SK-N-SH (cell line): ENCODE results near the gene NSD1. TPM values are rescaled to one million over a fixed set of nuclear protein-coding genes. Genes with fewer than 3 reads are reported as not detected.

Source experiments
- CTCF ChIA-PET: fragments of 300-600, 350-600 bp; formaldehyde crosslinking; extraction: SDS; loops from one replicate; lab custom pipeline; 2021; lab: Yijun Ruan, JAX
- POLR2A ChIA-PET: fragments of 350-600 bp; sonication (Branson Sonifier 250); formaldehyde crosslinking; extraction: SDS; loops from one replicate; lab custom pipeline; 2020; ENCODE audit warnings: antibody characterized with exemption, inconsistent platforms; lab: Yijun Ruan, JAX
- DNase-seq: peaks from one replicate; pipeline ENCODE4 v3.0.0; 2012
- H2AFZ ChIP-seq: fragments of 200-600 bp; sonication (generic); 2 replicates; pipeline ENCODE4 v1.8.1; 2016; ENCODE audit warnings: antibody characterized with exemption, mild to moderate bottlenecking, low read depth
- H3F3A ChIP-seq: fragments of 200-600 bp; sonication (generic); replicated peaks from 2 replicates; pipeline ENCODE3; 2016; ENCODE audit warnings: antibody characterized with exemption, mild to moderate bottlenecking; ENCODE audit not compliant: insufficient read depth
- H3K27ac ChIP-seq, 2 experiments: fragments of 200-500 bp in 1 of 2; fragments of 200-600 bp in 1 of 2; sonication (Bioruptor generic) in 1 of 2; sonication (generic), shearing (Covaris generic) in 1 of 2; 2 replicates each; pipeline versions ENCODE4 v1.5.1 to v1.6.1; 2014 to 2016; ENCODE audit warnings: low read depth in 2 of 2, inconsistent platforms in 1 of 2, low read length in 1 of 2, mild to moderate bottlenecking in 1 of 2, mixed read lengths in 1 of 2
- H3K27me3 ChIP-seq: fragments of 200-600 bp; sonication (generic), shearing (Covaris generic); 2 replicates; pipeline ENCODE4 v1.6.1; 2016; ENCODE audit warnings: mixed run types; ENCODE audit not compliant: insufficient read depth
- H3K36me3 ChIP-seq, 2 experiments: fragments of 200-500 bp in 1 of 2; fragments of 200-600 bp in 1 of 2; sonication (Bioruptor generic) in 1 of 2; sonication (generic) in 1 of 2; replicated peaks in 1 of 2; 2 replicates each; pipeline versions ENCODE3 to v1.5.1; 2014 to 2016; ENCODE audit warnings: low read length in 1 of 2, mild to moderate bottlenecking in 1 of 2; ENCODE audit not compliant: insufficient read depth in 2 of 2, control insufficient read depth in 1 of 2
- H3K4me1 ChIP-seq, 2 experiments: fragments of 200-500 bp in 1 of 2; fragments of 200-600 bp in 1 of 2; sonication (Bioruptor generic) in 1 of 2; sonication (generic), shearing (Covaris generic) in 1 of 2; 2 replicates each; pipeline versions ENCODE4 v1.5.1 to v1.6.1; 2014 to 2016; ENCODE audit warnings: low read depth in 1 of 2, low read length in 1 of 2, mixed run types in 1 of 2; ENCODE audit not compliant: insufficient read depth in 2 of 2, control insufficient read depth in 1 of 2
- H3K4me2 ChIP-seq: fragments of 200-600 bp; sonication (generic), shearing (Covaris generic); 2 replicates; pipeline ENCODE4 v1.6.1; 2017; ENCODE audit warnings: mixed run types
- H3K4me3 ChIP-seq, 2 experiments: fragments of 200-500 bp in 1 of 2; fragments of 200-600 bp in 1 of 2; sonication (Bioruptor generic) in 1 of 2; sonication (generic), shearing (Covaris generic) in 1 of 2; 2 replicates each; pipeline versions ENCODE4 v1.5.1 to v1.8.1; 2014 to 2016; ENCODE audit warnings: low read depth in 2 of 2, inconsistent platforms in 1 of 2, low read length in 1 of 2, mild to moderate bottlenecking in 1 of 2, mixed read lengths in 1 of 2, moderate library complexity in 1 of 2
- H3K79me2 ChIP-seq: fragments of 200-600 bp; sonication (generic); 2 replicates; pipeline ENCODE4 v1.8.1; 2017; ENCODE audit warnings: mild to moderate bottlenecking; ENCODE audit not compliant: insufficient read depth
- H3K9ac ChIP-seq: fragments of 200-600 bp; sonication (generic); 2 replicates; pipeline ENCODE4 v1.6.1; 2017; ENCODE audit warnings: mixed run types
- H3K9me2 ChIP-seq: fragments of 200-600 bp; sonication (generic); 2 replicates; pipeline ENCODE4 v1.6.1; 2017; ENCODE audit warnings: mixed run types
- H3K9me3 ChIP-seq: fragments of 200-600 bp; sonication (generic); 2 replicates; pipeline ENCODE4 v1.6.1; 2017; ENCODE audit warnings: mixed run types, mild to moderate bottlenecking, moderate library complexity
- H4K20me1 ChIP-seq: fragments of 200-600 bp; sonication (generic); 2 replicates; pipeline ENCODE4 v1.6.1; 2017; ENCODE audit warnings: mild to moderate bottlenecking, mixed run types; ENCODE audit not compliant: insufficient read depth
- CHD2 ChIP-seq: fragments of 150-350 bp; IDR thresholded peaks from 2 replicates; pipeline ENCODE4 v1.6.1; 2018; ENCODE audit warnings: low read length; ENCODE audit not compliant: partially characterized antibody
- EP300 ChIP-seq, 2 experiments: IDR thresholded peaks; 2 replicates each; pipeline versions ENCODE4 v1.4.0 to v1.6.1; 2012; ENCODE audit warnings: borderline replicate concordance in 1 of 2, low read depth in 1 of 2, low read length in 1 of 2
- FOXM1 ChIP-seq: IDR thresholded peaks from 2 replicates; pipeline ENCODE4 v1.4.0; 2012; ENCODE audit warnings: low read depth, mild to moderate bottlenecking
- JUND ChIP-seq: IDR thresholded peaks from 2 replicates; pipeline ENCODE4 v1.4.0; 2012
- MXI1 ChIP-seq: IDR thresholded peaks from 2 replicates; pipeline ENCODE4 v1.6.1; 2012; ENCODE audit warnings: mild to moderate bottlenecking, low read depth, low read length, improper control_type of control experiment
- NRF1 ChIP-seq: IDR thresholded peaks from 2 replicates; pipeline ENCODE4 v1.6.1; 2012; ENCODE audit warnings: low read depth, mild to moderate bottlenecking, low read length
- POLR2AphosphoS5 ChIP-seq: IDR thresholded peaks from 2 replicates; pipeline ENCODE4 v1.6.1; 2012; ENCODE audit warnings: low read depth, low read length
- RAD21 ChIP-seq: IDR thresholded peaks from 2 replicates; pipeline ENCODE4 v1.6.1; 2012; ENCODE audit warnings: mild to moderate bottlenecking, low read length
- RFX5 ChIP-seq: IDR thresholded peaks from 2 replicates; pipeline ENCODE4 v1.6.1; 2012; ENCODE audit warnings: mild to moderate bottlenecking, improper control_type of control experiment, low read length
- SIN3A ChIP-seq: IDR thresholded peaks from 2 replicates; pipeline ENCODE4 v1.6.1; 2012; ENCODE audit warnings: low read depth, mild to moderate bottlenecking, low read length, moderate library complexity, borderline replicate concordance
- TEAD4 ChIP-seq: IDR thresholded peaks from 2 replicates; pipeline ENCODE4 v1.4.0; 2012; ENCODE audit warnings: mild to moderate bottlenecking, borderline replicate concordance; ENCODE audit not compliant: insufficient read depth
- WGBS: methylation state at CpG from one replicate; pipeline ENCODE4 v1.1.6; 2017; ENCODE audit warnings: low lambda C conversion rate; 5-methylcytosine and 5-hydroxymethylcytosine counted together
- polyA plus RNA-seq, 3 experiments: library from polyadenylated mRNA; depleted of rRNA; stranded (reverse); fragments of >200 nt; gene quantifications; 2 replicates each; pipeline ENCODE4 v1.2.3, GENCODE V29; 2012
- TF ChIP-seq, protein P1 (sequence below): IDR thresholded peaks from 2 replicates; pipeline ENCODE4 v1.4.0; 2012; ENCODE audit warnings: low read depth, borderline replicate concordance
- TF ChIP-seq, protein P2 (sequence below): fragments of 150-350 bp; IDR thresholded peaks from 2 replicates; pipeline ENCODE4 v1.6.1; 2016; ENCODE audit warnings: mild to moderate bottlenecking, low read depth, low read length
- TF ChIP-seq, protein P3 (sequence below): IDR thresholded peaks from 2 replicates; pipeline ENCODE4 v1.4.0; 2012; ENCODE audit warnings: low read depth
- TF ChIP-seq, protein P4 (sequence below): IDR thresholded peaks from 2 replicates; pipeline ENCODE4; 2012

Gene NSD1
- polyA plus RNA-seq, 1 of the 3 experiments (the other 2 are of a cell fraction): 6.7 TPM

DNA sequence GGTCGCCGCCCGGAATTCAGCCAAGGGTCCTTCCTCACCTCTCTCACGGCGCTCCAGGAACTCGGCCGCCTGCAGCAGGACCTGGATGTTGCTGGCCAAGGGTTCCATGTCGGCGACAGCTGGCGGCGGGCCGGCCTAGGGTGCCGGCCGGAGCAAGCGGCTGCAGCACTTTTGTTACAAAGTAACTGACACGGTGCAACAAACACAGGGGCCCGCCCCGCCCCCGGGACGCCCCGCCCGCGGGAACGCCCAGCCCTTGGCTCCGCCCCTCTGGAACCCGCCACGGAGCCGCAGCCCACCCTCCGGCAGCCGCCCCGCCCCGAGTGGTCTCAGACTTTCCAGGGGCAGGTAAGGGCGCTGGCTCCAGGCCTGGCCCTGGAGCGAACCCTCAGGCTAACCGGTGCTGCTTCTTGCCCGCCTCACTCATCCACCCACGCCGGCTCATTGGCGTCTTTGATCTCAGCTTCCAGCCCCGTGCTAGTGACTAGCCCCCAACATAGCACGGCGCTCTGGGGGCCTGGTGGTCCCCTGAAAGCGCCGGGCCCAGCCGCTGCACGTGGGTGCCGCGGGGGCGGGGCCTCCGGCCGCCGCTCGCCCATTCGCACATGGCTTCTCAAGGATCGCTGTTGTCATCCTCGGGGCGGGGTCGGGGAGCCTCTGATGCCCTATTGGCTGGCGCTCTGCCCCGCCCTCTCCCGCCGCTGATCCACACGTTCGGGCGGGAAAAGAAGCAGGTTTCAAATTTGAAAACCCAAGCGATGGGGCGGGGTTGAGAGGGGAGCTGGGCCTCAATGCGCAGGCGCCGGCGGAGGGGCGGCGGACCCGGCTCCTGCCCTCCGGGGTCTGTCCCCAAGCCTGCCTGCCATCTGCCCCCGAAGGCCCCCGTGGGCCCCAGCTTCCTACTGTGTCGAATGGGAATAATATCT, 178.4 kb downstream of the NSD1 start, which contains the start of gene MXD3:
Gene MXD3, minus strand, starts transcription at position 176 of the 926 bp plus-strand sequence. Its CDS starts 68 bp downstream, at position 108.
- DNase-seq: peak; percentile 97
- Histone ChIP-seq H3K9me2 (no peaks in the 10 kb centered on the region), H3K9me3 (no peaks in the 10 kb centered on the region), H3K4me2 (peak within 1 kb of the TSS; percentile 100), H3K4me1 (peaks cover 4 to 25% of the 10 kb centered on the region in 2 experiments; a peak in 1 of 4 replicates), H3K4me3 (peak within 1 kb of the TSS; percentile 59 to 84), H3K36me3 (peaks cover under 1 to 6% of the 10 kb centered on the region in 2 experiments), H3K27ac (peak within 1 kb of the TSS; percentile 73 to 88), H3K9ac (peak within 1 kb of the TSS; percentile 85), H3F3A (peaks cover 12% of the 10 kb centered on the region), H3K79me2 (peaks cover 45% of the 10 kb centered on the region), H2AFZ (peak within 1 kb of the TSS; percentile 91; the same call in 1 of the 2 replicates), H4K20me1 (peaks cover 18% of the 10 kb centered on the region), H3K27me3 (no peaks in the 10 kb centered on the region)
- WGBS: 0% methylated on average over 20 of the region's 78 CpGs
- POLR2A ChIA-PET: interaction anchor here (0.6 to 1.3 kb wide), 2 partner anchors 190 to 197 kb away, joined by 3 read pairs; no protein-coding TSS in a partner anchor
- CTCF ChIA-PET: interaction anchor here (0.6 to 3.6 kb wide), 8 partner anchors 13 to 334 kb away, joined by 3 to 25 read pairs (median 4); no protein-coding TSS in a partner anchor
- TF ChIP-seq JUND: no peak; the same call in 1 of the 2 replicates
- TF ChIP-seq, protein P1, sequence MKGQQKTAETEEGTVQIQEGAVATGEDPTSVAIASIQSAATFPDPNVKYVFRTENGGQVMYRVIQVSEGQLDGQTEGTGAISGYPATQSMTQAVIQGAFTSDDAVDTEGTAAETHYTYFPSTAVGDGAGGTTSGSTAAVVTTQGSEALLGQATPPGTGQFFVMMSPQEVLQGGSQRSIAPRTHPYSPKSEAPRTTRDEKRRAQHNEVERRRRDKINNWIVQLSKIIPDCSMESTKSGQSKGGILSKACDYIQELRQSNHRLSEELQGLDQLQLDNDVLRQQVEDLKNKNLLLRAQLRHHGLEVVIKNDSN: peak; percentile 65
- TF ChIP-seq FOXM1: peak; percentile 99
- TF ChIP-seq RFX5: no peak
- TF ChIP-seq CHD2: peak; percentile 42
- 0 out of 4 replicates have a peak, but pooled peaks of 1 of the 2 experiments have one; percentile 39 for TF ChIP-seq EP300 (IDR thresholded peaks at IDR 0.05; ENCODE audit: borderline replicate concordance in 1 of 2, low read depth in 1 of 2, low read length in 1 of 2)
- peak; percentile 75 for TF ChIP-seq NRF1
- no peak for TF ChIP-seq RAD21
- TF ChIP-seq, protein P2, sequence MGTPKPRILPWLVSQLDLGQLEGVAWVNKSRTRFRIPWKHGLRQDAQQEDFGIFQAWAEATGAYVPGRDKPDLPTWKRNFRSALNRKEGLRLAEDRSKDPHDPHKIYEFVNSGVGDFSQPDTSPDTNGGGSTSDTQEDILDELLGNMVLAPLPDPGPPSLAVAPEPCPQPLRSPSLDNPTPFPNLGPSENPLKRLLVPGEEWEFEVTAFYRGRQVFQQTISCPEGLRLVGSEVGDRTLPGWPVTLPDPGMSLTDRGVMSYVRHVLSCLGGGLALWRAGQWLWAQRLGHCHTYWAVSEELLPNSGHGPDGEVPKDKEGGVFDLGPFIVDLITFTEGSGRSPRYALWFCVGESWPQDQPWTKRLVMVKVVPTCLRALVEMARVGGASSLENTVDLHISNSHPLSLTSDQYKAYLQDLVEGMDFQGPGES: peak; percentile 52; the same call in 1 of the 2 replicates
- TF ChIP-seq, protein P3, sequence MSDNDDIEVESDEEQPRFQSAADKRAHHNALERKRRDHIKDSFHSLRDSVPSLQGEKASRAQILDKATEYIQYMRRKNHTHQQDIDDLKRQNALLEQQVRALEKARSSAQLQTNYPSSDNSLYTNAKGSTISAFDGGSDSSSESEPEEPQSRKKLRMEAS: peak; percentile 97
- no peak for TF ChIP-seq TEAD4
- peak; percentile 66; the same call in 1 of the 2 replicates for TF ChIP-seq SIN3A
- TF ChIP-seq MXI1: peak; percentile 100
- peak; percentile 69 for TF ChIP-seq POLR2AphosphoS5
- TF ChIP-seq, protein P4, sequence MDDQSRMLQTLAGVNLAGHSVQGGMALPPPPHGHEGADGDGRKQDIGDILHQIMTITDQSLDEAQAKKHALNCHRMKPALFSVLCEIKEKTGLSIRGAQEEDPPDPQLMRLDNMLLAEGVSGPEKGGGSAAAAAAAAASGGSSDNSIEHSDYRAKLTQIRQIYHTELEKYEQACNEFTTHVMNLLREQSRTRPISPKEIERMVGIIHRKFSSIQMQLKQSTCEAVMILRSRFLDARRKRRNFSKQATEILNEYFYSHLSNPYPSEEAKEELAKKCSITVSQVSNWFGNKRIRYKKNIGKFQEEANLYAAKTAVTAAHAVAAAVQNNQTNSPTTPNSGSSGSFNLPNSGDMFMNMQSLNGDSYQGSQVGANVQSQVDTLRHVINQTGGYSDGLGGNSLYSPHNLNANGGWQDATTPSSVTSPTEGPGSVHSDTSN: 0 out of 2 replicates have a peak, but pooled peaks have one; percentile 11
